PC-9 (cell line): Measurements from ENCODE around the gene KISS1. TPM values are rescaled to one million over a fixed set of nuclear protein-coding genes. Genes with fewer than 3 reads are reported as not detected.

ENCODE experiments used
- BruUV-seq: library from RNA; stranded (reverse); fragments of 400-500 nt; replicated peaks from 2 replicates; lab custom pipeline; 2021; lab: Mats Ljungman, UMichigan
- CTCF ChIA-PET: fragments of 300-600 bp; sonication (Branson Sonifier 250); formaldehyde crosslinking; loops from one replicate; lab custom pipeline; 2022; ENCODE audit warnings: antibody characterized with exemption; lab: Charles Lee
- POLR2A ChIA-PET: fragments of 300-600 bp; sonication (Branson Sonifier 250); formaldehyde crosslinking; loops from one replicate; lab custom pipeline; 2022; ENCODE audit warnings: antibody characterized with exemption; ENCODE audit not compliant: unreplicated experiment; lab: Charles Lee
- DNase-seq, 2 experiments: peaks; one replicate each; pipeline versions ENCODE4 v3.0.0 to v3.0.0-alpha.2; 2015 to 2022; ENCODE audit warnings: mixed read lengths in 1 of 2
- H2AFZ ChIP-seq: fragments of 200-600 bp; sonication (generic); 2 replicates; pipeline ENCODE4 v1.8.1; 2017; ENCODE audit warnings: antibody characterized with exemption
- H3F3A ChIP-seq: fragments of 200-600 bp; sonication (generic); 2 replicates; pipeline ENCODE4 v1.8.1; 2017; ENCODE audit warnings: antibody characterized with exemption, mild to moderate bottlenecking, low read depth; ENCODE audit not compliant: insufficient read depth
- H3K27ac ChIP-seq: fragments of 200-600 bp; sonication (generic); 2 replicates; pipeline ENCODE4 v1.6.1; 2016; ENCODE audit warnings: mixed run types
- H3K27me3 ChIP-seq: fragments of 200-600 bp; sonication (generic); 2 replicates; pipeline ENCODE4 v1.6.1; 2016; ENCODE audit warnings: low read depth, mixed run types; ENCODE audit not compliant: insufficient read depth
- H3K36me3 ChIP-seq: fragments of 200-600 bp; sonication (generic); 2 replicates; pipeline ENCODE4 v1.6.1; 2016; ENCODE audit warnings: low read depth, mixed run types
- H3K4me1 ChIP-seq: fragments of 200-600 bp; sonication (generic); replicated peaks from 2 replicates; pipeline ENCODE4 v1.6.1; 2016; ENCODE audit warnings: mixed run types; ENCODE audit not compliant: insufficient read depth
- H3K4me2 ChIP-seq: fragments of 200-600 bp; sonication (generic); 2 replicates; pipeline ENCODE4 v1.6.1; 2017; ENCODE audit warnings: mixed run types
- H3K4me3 ChIP-seq: fragments of 200-600 bp; sonication (generic); 2 replicates; pipeline ENCODE4 v1.6.1; 2016; ENCODE audit warnings: mixed run types
- H3K79me2 ChIP-seq: fragments of 200-600 bp; sonication (generic); 2 replicates; pipeline ENCODE4 v1.6.1; 2017; ENCODE audit warnings: low read depth, mixed run types
- H3K9me2 ChIP-seq: fragments of 200-600 bp; sonication (generic); 2 replicates; pipeline ENCODE4 v1.8.1; 2017; ENCODE audit warnings: mild to moderate bottlenecking; ENCODE audit not compliant: insufficient read depth
- H3K9me3 ChIP-seq: fragments of 200-600 bp; sonication (generic); 2 replicates; pipeline ENCODE4 v1.8.1; 2016; ENCODE audit warnings: low read depth; ENCODE audit not compliant: insufficient read depth
- H4K20me1 ChIP-seq: fragments of 200-600 bp; sonication (generic); 2 replicates; pipeline ENCODE4 v1.8.1; 2017; ENCODE audit not compliant: insufficient read depth
- CTCF ChIP-seq: fragments of 200-600 bp; sonication (generic); conservative IDR thresholded peaks from 2 replicates; pipeline ENCODE4 v1.6.1; 2017; ENCODE audit warnings: mixed run types, antibody characterized with exemption, mild to moderate bottlenecking, moderate library complexity
- EZH2 ChIP-seq: fragments of 200-600 bp; sonication (generic); IDR thresholded peaks from 2 replicates; pipeline ENCODE4 v1.8.0; 2017; ENCODE audit warnings: antibody characterized with exemption, low read depth
- intact Hi-C: fragments of 100-400 bp; cut with micrococcal nuclease; formaldehyde crosslinking; loops from one replicate; pipeline ENCODE4 v1.10.0; 2022; ENCODE audit not compliant: unreplicated experiment
- total RNA-seq: library from RNA; stranded (reverse); gene quantifications from 2 replicates; pipeline ENCODE4 v1.2.3, GENCODE V29; 2021

The KISS1 gene
- total RNA-seq, 1 experiment from 2014 or later: 5.2 TPM

- intact Hi-C loops: loop anchor here (2.0 kb wide), 1 partner anchor 339 kb away; the partner anchor contains the start of gene SNRPE
Observed at GRCh38 chr1:204199579-204199978, 3.3 kb upstream of the KISS1 start.

DNA sequence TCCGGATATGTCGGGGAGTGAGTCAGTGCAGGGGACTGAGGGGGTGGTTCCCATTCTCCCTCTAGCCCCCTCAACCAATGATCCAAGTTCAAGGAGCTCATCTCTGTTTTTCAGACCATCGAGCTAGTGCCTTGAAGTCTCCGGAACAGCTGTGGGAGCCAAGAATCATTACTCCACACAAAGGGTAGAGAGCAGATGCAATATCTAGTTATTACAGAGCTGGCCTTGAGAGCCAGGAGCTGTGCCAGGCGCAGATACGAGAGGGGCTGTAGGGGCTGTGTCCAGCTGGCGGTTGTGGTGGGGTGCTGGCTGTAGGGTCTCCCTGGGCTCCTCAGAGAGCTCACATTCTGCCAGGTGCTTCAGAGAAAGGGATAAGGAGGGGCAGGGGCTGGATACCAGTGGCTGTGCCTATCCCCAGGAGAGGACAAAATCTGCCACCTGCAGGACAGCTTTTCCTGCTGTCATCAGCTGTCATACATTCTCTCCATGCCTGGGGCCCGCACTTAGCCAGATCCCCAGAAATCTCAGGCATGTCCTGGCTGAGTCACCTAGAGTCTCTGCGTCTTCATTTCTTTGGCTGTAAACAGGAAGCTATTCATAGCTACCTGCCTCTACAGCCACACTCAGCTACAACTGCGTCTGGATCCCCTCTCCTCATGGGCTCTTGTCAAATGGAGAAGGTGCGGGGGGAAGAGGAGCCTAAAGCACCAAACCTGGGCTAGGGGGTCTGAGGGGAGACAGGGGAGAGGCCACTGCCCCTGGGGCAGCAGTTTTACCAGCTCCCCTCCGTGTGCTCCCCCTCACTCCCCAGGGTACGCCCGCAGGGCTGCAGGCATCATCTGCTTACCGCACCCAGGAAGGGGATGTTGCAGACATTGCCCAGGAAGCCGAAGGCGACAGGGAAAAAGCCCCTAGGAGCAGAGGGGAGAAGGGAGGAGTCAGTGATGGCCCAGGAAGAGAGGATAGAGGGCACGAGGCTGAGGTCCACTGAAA is 2.4 kb upstream of the KISS1 start:
- Histone ChIP-seq H3F3A (peaks cover 36% of the 10 kb centered on the region), H3K4me1 (peaks cover 47% of the 10 kb centered on the region), H2AFZ (peak overlapping the region; percentile 72; the same call in 1 of the 2 replicates), H3K36me3 (no peaks in the 10 kb centered on the region), H3K4me3 (peak overlapping the region; percentile 32; the same call in 1 of the 2 replicates), H3K4me2 (peak overlapping the region; percentile 77), H3K27ac (peak overlapping the region; percentile 82), H3K79me2 (no peaks in the 10 kb centered on the region), H3K9me3 (no peaks in the 10 kb centered on the region), H4K20me1 (no peaks in the 10 kb centered on the region), H3K9me2 (no peaks in the 10 kb centered on the region), H3K27me3 (no peaks in the 10 kb centered on the region)
- TF ChIP-seq EZH2: no peak
- peak; percentile 54 for TF ChIP-seq CTCF
- CTCF ChIA-PET: interaction anchor here (0.6 to 3.0 kb wide), 10 partner anchors 8 to 608 kb away, joined by 3 to 64 read pairs (median 5); partner anchors contain the start of gene REN
- peak; percentile 90 to 95 for DNase-seq
- BruUV-seq: TSS peak; percentile 78
- POLR2A ChIA-PET: interaction anchor here (0.5 to 0.8 kb wide), 11 partner anchors 15 to 660 kb away, joined by 3 to 11 read pairs (median 3); partner anchors contain the start of genes GOLT1A and MDM4
- intact Hi-C loops: loop anchor here (1.0 to 2.0 kb wide), 3 partner anchors 27 to 338 kb away; partner anchors contain the start of gene SNRPE

More at GRCh38 chr1:204199579-204199978, 3.3 kb upstream of the KISS1 start:
- Histone ChIP-seq H2AFZ (no peak overlapping the region), H3K79me2 (0 out of 2 replicates have a peak, but pooled peaks cover under 1% of the 10 kb centered on the region), H3K9me2 (no peaks in the 10 kb centered on the region), H3K27ac (peak overlapping the region; percentile 82), H3F3A (peaks cover 28% of the 10 kb centered on the region), H3K27me3 (no peaks in the 10 kb centered on the region), H3K9me3 (no peaks in the 10 kb centered on the region), H3K4me2 (peak overlapping the region; percentile 77), H3K4me1 (peaks cover 50% of the 10 kb centered on the region), H3K36me3 (no peaks in the 10 kb centered on the region), H4K20me1 (no peaks in the 10 kb centered on the region), H3K4me3 (no peak overlapping the region)
- BruUV-seq: no TSS peak
- ChIA-PET POLR2A (interaction anchor here (0.7 kb wide), 1 partner anchor 86 kb away, joined by 6 read pairs; no protein-coding TSS in a partner anchor), CTCF (interaction anchor here (1.0 to 3.0 kb wide), 2 partner anchors 37 to 69 kb away, joined by 3 to 64 read pairs; no protein-coding TSS in a partner anchor)
- TF ChIP-seq CTCF (no peak), EZH2 (no peak)
- no peak for DNase-seq

- no peak for DNase-seq
- H3K9me3 ChIP-seq: no peaks in the 10 kb centered on the region
- no peaks in the 10 kb centered on the region for H3K79me2 ChIP-seq
- no TSS peak for BruUV-seq
- intact Hi-C loops: no loop called here
- no peak overlapping the region for H3K4me3 ChIP-seq
- H4K20me1 ChIP-seq: no peaks in the 10 kb centered on the region
- no peaks in the 10 kb centered on the region for H3K36me3 ChIP-seq
- POLR2A ChIA-PET: no interaction called here
- CTCF ChIA-PET: no interaction called here
- peaks cover 52% of the 10 kb centered on the region for H3K4me1 ChIP-seq
- no peak overlapping the region for H2AFZ ChIP-seq
- TF ChIP-seq CTCF: no peak
- TF ChIP-seq EZH2: no peak
- H3K9me2 ChIP-seq: no peaks in the 10 kb centered on the region
- H3K4me2 ChIP-seq: no peak overlapping the region
- H3F3A ChIP-seq: peaks cover 36% of the 10 kb centered on the region
- no peak overlapping the region for H3K27ac ChIP-seq
- no peaks in the 10 kb centered on the region for H3K27me3 ChIP-seq
Observed at GRCh38 chr1:204197068-204197467, 777 bp upstream of the KISS1 start.
